Brain microvascular endothelial cell (primary cell): Measurements from ENCODE around the gene ZYG11B.
A peak's percentile ranks its signal among the peaks of the same experiment; 100 is the strongest.
"Not testable (repeated sequence)": the region's sequence is repeated elsewhere in the genome, so short reads cannot be mapped to it uniquely, and the experiment has no call there.

Experiments
- DNase-seq: peaks from one replicate; pipeline ENCODE4 v3.0.0-alpha.2; 2020
- H3K27ac ChIP-seq: fragments of 250-450 bp; sonication (Bioruptor Pico); 2 replicates; pipeline ENCODE4 v1.5.1; 2020; ENCODE audit warnings: mild to moderate bottlenecking, moderate library complexity
- H3K27me3 ChIP-seq: fragments of 250-450 bp; sonication (Bioruptor Pico); replicated peaks from 2 replicates; pipeline ENCODE4 v1.5.1; 2020; ENCODE audit warnings: mild to moderate bottlenecking
- H3K36me3 ChIP-seq: fragments of 250-450 bp; sonication (Bioruptor Pico); replicated peaks from 2 replicates; pipeline ENCODE4 v1.5.1; 2020; ENCODE audit warnings: mild to moderate bottlenecking
- H3K4me3 ChIP-seq: 2 replicates; pipeline ENCODE4 v1.5.1; 2011; ENCODE audit warnings: low read depth, mild to moderate bottlenecking, control low read depth, low read length, moderate library complexity
- in situ Hi-C: cut with HindIII; loops from 2 replicates; pipeline ENCODE4 v1.10.0; 2017; ENCODE audit warnings: low sequenced_read_pairs, low pct_ligation_motif_present
- TF ChIP-seq, protein P1 (sequence below): IDR thresholded peaks from 2 replicates; pipeline ENCODE4 v1.5.1; 2011; ENCODE audit warnings: low read depth, mild to moderate bottlenecking, moderate library complexity, low read length, control low read depth, inconsistent platforms; ENCODE audit errors: missing control alignments

Gene ZYG11B

DNA sequence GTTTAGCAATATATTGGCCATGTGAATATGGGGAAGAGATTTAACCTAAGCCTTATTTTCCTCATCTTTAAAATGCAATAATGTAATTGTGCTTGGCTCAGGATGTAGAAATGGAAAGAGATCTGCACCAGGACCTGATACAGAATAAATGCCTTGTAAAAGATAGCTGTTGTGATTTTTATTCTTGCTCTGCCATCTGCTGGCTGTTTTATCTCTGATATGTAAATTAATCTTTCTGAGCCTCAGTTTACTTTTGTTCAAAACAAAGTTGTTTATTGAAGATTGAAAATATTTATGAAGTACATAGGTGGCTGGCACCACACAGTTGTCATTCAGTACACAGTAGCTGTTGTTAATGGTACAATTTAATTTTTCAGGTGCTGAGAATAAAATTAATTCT, 21.9 kb downstream of the ZYG11B start:
- no peak overlapping the region for H3K27ac ChIP-seq

DNA sequence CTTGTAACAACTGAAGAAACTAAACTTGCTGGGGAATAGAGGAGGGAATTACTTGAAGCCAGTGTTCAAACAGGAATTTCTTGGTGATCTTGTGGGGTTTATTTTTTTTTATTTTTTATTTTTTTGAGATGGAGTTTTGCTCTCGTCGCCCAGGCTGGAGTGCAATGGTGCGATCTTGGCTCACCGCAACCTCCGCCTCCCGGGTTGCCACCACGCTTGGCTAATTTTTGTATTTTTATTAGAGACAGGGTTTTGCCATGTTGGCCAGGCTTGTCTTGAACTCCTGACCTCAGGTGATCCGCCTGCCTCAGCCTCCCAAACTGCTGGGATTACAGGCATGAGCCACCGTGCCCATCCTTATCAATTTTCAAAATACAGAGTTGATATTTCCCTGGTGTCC, 23.2 kb downstream of the ZYG11B start:
- H3K27me3 ChIP-seq, DNase-seq, H3K36me3 ChIP-seq, in situ Hi-C loops, H3K4me3 ChIP-seq, H3K27ac ChIP-seq: not testable (repeated sequence)

More for the DNA sequence above, 21.9 kb downstream of the ZYG11B start:
- no peak for DNase-seq
- no peak overlapping the region for H3K4me3 ChIP-seq
- in situ Hi-C loops, result no loop called here
- H3K27me3 ChIP-seq, result no peaks in the 10 kb centered on the region
- H3K36me3 ChIP-seq, result no peaks in the 10 kb centered on the region
- TF ChIP-seq, protein P1, sequence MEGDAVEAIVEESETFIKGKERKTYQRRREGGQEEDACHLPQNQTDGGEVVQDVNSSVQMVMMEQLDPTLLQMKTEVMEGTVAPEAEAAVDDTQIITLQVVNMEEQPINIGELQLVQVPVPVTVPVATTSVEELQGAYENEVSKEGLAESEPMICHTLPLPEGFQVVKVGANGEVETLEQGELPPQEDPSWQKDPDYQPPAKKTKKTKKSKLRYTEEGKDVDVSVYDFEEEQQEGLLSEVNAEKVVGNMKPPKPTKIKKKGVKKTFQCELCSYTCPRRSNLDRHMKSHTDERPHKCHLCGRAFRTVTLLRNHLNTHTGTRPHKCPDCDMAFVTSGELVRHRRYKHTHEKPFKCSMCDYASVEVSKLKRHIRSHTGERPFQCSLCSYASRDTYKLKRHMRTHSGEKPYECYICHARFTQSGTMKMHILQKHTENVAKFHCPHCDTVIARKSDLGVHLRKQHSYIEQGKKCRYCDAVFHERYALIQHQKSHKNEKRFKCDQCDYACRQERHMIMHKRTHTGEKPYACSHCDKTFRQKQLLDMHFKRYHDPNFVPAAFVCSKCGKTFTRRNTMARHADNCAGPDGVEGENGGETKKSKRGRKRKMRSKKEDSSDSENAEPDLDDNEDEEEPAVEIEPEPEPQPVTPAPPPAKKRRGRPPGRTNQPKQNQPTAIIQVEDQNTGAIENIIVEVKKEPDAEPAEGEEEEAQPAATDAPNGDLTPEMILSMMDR, result no peak

DNA sequence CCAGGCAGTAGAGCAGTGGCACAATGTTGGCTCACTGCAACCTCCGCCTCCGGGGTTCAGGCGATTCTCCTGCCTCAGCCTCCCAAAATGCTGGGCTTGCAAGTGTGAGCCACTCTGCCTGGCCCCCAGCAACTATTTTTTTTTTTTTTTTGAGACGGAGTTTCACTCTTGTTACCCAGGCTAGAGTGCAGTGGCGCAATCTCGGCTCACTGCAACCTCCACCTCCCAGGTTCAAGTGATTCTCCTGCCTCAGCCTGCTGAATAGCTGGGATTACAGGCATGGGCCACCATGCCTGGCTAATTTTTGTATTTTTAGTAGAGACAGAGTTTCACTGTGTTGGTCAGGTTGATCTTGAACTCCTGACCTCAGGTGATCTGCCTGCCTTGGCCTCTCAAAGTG, 23.9 kb downstream of the ZYG11B start:
- DNase-seq, H3K27me3 ChIP-seq, in situ Hi-C loops, H3K27ac ChIP-seq, H3K4me3 ChIP-seq, H3K36me3 ChIP-seq: not testable (repeated sequence)

DNA sequence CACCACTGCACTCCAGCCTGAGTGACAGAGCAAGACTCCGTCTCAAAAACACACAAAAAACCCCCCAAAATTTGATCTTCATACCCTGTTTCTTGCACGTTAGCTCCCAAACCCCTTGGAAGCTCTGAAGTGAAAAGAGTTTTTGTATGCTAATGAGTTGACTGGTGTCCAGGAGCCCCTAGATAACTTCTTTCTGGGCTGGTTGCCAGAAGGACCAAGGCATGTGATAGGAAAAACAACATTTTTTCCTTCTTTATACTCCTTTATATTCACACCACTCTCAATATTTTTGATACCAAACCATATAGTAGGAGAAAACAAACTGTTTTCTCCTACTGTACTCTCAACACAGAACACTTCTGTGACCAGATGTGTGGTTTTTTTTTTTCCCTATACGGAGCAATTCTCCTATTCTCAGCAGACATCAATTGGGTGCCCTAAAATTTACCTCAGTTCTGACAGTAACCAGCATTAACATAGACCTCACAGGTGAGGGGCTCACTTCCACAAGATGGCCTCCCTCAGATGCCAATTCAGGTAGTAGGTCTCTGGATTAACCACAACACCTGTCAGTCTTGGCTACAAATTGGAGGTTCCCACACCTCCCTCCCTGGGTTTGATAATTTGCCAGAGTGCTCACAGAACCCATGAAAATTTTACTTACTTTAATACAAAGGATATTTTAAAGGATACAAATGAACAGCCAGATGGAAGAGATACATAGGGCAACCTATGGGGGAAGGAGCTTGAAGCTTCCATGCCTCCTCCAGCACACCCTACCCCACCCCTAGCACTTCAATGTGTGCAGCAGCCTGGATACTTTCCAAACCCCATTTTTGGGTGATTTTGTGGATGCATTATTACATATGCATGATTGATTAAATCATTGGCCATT, 25.6 kb downstream of the ZYG11B start:
- Histone ChIP-seq H3K27me3 (no peaks in the 10 kb centered on the region), H3K4me3 (no peak overlapping the region), H3K27ac (no peak overlapping the region), H3K36me3 (no peaks in the 10 kb centered on the region)
- DNase-seq, result peak; percentile 70
- in situ Hi-C loops, result no loop called here
- TF ChIP-seq, protein P1, result no peak

DNA sequence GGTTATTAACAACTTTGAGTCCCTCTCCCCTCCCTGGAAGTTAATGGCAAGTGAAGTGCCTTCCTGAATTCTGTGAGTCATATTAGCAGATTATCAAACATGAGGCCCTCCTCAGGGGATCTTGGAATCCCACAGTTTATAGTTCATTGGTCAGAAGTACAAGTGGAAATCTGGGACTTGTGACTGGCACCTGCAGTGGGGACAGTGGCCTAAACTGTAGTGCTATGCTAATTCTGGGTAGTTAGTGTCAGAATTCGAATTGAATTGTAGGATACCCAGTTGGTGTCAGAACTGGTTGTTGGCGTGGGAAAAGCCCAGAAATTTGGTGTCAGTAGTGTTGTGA, 26.2 kb downstream of the ZYG11B start:
- Histone ChIP-seq H3K4me3 (no peak overlapping the region), H3K27me3 (no peaks in the 10 kb centered on the region), H3K27ac (no peak overlapping the region), H3K36me3 (no peaks in the 10 kb centered on the region)
- in situ Hi-C loops, result no loop called here
- TF ChIP-seq, protein P1, result no peak
- no peak for DNase-seq

DNA sequence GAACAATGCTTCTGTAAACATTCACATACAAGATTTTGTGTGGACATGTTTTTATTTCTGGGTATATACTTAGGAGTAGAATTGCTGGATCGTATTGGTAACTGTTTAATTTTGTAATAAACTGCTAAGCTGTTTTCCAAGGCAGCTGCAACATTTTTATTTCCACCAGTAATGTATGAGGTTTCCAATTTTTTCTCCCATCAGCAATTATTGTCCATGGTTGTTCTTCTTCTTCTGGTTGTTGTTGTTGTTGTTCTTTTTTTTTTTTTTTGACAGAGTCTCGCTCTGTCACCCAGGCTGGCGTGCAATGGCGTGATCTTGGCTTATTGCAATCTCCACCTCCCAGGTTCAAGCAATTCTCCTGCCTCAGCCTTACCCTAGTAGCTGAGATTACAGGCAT, 26.9 kb downstream of the ZYG11B start:
- Histone ChIP-seq H3K27ac (no peak overlapping the region), H3K4me3 (no peak overlapping the region), H3K36me3 (no peaks in the 10 kb centered on the region), H3K27me3 (no peaks in the 10 kb centered on the region)
- in situ Hi-C loops, result no loop called here
- DNase-seq, result no peak
- TF ChIP-seq, protein P1, result no peak

DNA sequence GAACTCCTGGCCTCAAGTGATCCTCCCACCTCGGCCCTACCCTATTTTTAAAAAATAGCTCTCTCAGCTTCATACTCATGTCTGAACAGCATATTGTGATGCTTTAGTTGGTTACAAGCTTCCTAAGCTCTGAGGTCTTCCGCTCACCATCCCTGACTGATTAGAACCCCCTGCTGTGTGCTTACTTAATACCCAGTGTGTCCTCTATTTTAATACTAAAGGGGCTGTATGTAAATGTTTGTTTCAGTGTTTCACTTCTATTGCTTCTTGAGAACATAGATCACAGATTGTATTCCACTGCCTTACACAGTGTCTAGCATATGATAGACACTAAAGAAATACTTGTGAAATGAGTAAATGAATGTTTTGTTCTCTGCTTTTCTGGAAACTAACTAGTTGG, 29.8 kb downstream of the ZYG11B start:
- no peak overlapping the region for H3K27ac ChIP-seq
- H3K27me3 ChIP-seq, result no peaks in the 10 kb centered on the region

More for the DNA sequence above, 29.8 kb downstream of the ZYG11B start:
- Histone ChIP-seq H3K4me3 (no peak overlapping the region), H3K36me3 (no peaks in the 10 kb centered on the region)
- in situ Hi-C loops, result no loop called here
- DNase-seq, result no peak
- TF ChIP-seq, protein P1, result no peak
